Endothelial cell of umbilical vein (primary cell): ENCODE data around the gene USP17L26. TPM values are rescaled to one million over a fixed set of nuclear protein-coding genes. Genes with fewer than 3 reads are reported as not detected.
"Not testable (repeated sequence)": the region's sequence is repeated elsewhere in the genome, so short reads cannot be mapped to it uniquely, and the experiment has no call there.

Experiments
- BruUV-seq: library from RNA; stranded (reverse); fragments of 400-500 nt; replicated peaks from 2 replicates; lab custom pipeline; 2021; lab: Mats Ljungman, UMichigan
- CTCF ChIA-PET: fragments of 300-600, 350-600 bp; sonication (Branson Sonifier 250); formaldehyde crosslinking; loops from one replicate; lab custom pipeline; 2021; ENCODE audit warnings: antibody characterized with exemption, inconsistent platforms; lab: Charles Lee
- POLR2A ChIA-PET: fragments of 300-600, 350-600 bp; sonication (Branson Sonifier 250); formaldehyde crosslinking; loops from one replicate; lab custom pipeline; 2021; ENCODE audit warnings: antibody characterized with exemption, inconsistent platforms; lab: Charles Lee
- DNase-seq: peaks from one replicate; pipeline ENCODE4 v3.0.0-alpha.2; 2011; ENCODE audit warnings: low read depth, low spot score
- FAIRE-seq: peaks from 2 replicates; lab custom pipeline; 2011; peaks lifted over from hg19 to GRCh38; lab: Jason Lieb, UNC
- H2AFZ ChIP-seq: 2 replicates; pipeline ENCODE4 v1.6.0; 2012; ENCODE audit warnings: low read depth, low read length, control low read depth, inconsistent platforms
- H3K27ac ChIP-seq: 2 replicates; pipeline ENCODE4 v1.5.1; 2011; ENCODE audit warnings: low read depth, mild to moderate bottlenecking, control low read depth, low read length, moderate library complexity; ENCODE audit not compliant: insufficient read depth
- H3K27me3 ChIP-seq, 2 experiments: 2 replicates each; pipeline versions ENCODE4 v1.6.0 to v1.6.1; 2011; ENCODE audit warnings: low read length in 2 of 2, mixed read lengths in 1 of 2; ENCODE audit not compliant: control insufficient read depth in 2 of 2, insufficient read depth in 2 of 2
- H3K36me3 ChIP-seq, 2 experiments: 2 replicates in 1 of 2; 3 replicates in 1 of 2; pipeline ENCODE4 v1.5.1; 2011; ENCODE audit warnings: low read length in 2 of 2, mild to moderate bottlenecking in 1 of 2, moderate library complexity in 1 of 2; ENCODE audit not compliant: control insufficient read depth in 2 of 2, insufficient read depth in 2 of 2; ENCODE audit errors: extremely low read depth in 1 of 2
- H3K4me1 ChIP-seq: 3 replicates; pipeline ENCODE4 v1.5.1; 2011; ENCODE audit warnings: mild to moderate bottlenecking, low read length; ENCODE audit not compliant: control insufficient read depth, insufficient read depth; ENCODE audit errors: extremely low read depth
- H3K4me2 ChIP-seq: 2 replicates; pipeline ENCODE4 v1.6.1; 2011; ENCODE audit warnings: low read length, control low read depth, mixed read lengths; ENCODE audit not compliant: insufficient read depth
- H3K4me3 ChIP-seq, 3 experiments: fragments of 200-600 bp in 1 of 3; sonication (generic), shearing (Covaris generic) in 1 of 3; replicated peaks in 1 of 3; 2 replicates each; pipeline ENCODE4 v1.5.1; 2011 to 2016; ENCODE audit warnings: control low read depth in 3 of 3, low read length in 3 of 3, mild to moderate bottlenecking in 2 of 3, inconsistent platforms in 1 of 3, low read depth in 1 of 3, moderate library complexity in 1 of 3; ENCODE audit not compliant: insufficient read depth in 1 of 3
- H3K79me2 ChIP-seq: 2 replicates; pipeline ENCODE4 v1.6.0; 2012; ENCODE audit warnings: low read length, inconsistent platforms; ENCODE audit not compliant: control insufficient read depth, insufficient read depth
- H3K9ac ChIP-seq: replicated peaks from 2 replicates; pipeline ENCODE3; 2011; ENCODE audit warnings: low read length, control low read depth; ENCODE audit not compliant: insufficient read depth; ENCODE audit errors: extremely low read depth
- H3K9me1 ChIP-seq: replicated peaks from 3 replicates; pipeline ENCODE4 v1.6.0; 2011; ENCODE audit warnings: mild to moderate bottlenecking, low read length; ENCODE audit not compliant: control insufficient read depth, insufficient read depth; ENCODE audit errors: extremely low read depth
- H3K9me3 ChIP-seq: replicated peaks from 2 replicates; pipeline ENCODE4 v1.5.1; 2012; ENCODE audit warnings: low read length, inconsistent platforms; ENCODE audit not compliant: control insufficient read depth, insufficient read depth
- H4K20me1 ChIP-seq: replicated peaks from 2 replicates; pipeline ENCODE3; 2011; ENCODE audit warnings: mild to moderate bottlenecking, low read length; ENCODE audit not compliant: control insufficient read depth, insufficient read depth; ENCODE audit errors: extremely low read depth
- GATA2 ChIP-seq: IDR thresholded peaks from 2 replicates; pipeline ENCODE4 v1.7.0; 2011; ENCODE audit warnings: low read depth, mild to moderate bottlenecking, moderate library complexity, mixed read lengths, low read length; ENCODE audit not compliant: insufficient read length, insufficient read depth
- JUN ChIP-seq: IDR thresholded peaks from 2 replicates; pipeline ENCODE4 v1.6.1; 2011; ENCODE audit warnings: borderline replicate concordance, low read depth; ENCODE audit not compliant: insufficient read length, insufficient read depth
- MYC ChIP-seq: IDR thresholded peaks from one replicate; pipeline ENCODE4 v1.6.1; 2011; ENCODE audit warnings: mild to moderate bottlenecking, low read depth, low read length
- POLR2AphosphoS5 ChIP-seq: IDR thresholded peaks from 2 replicates; pipeline ENCODE4 v1.6.1; 2012; ENCODE audit warnings: low read depth, mild to moderate bottlenecking, control low read depth, low read length, moderate library complexity; ENCODE audit not compliant: insufficient read depth
- dilution Hi-C: fragments of 300-500 bp; cut with MboI; formaldehyde crosslinking; loops from one replicate; pipeline ENCODE4 v1.15.0; 2019; ENCODE audit warnings: low sequenced_read_pairs; ENCODE audit not compliant: extremely low pct_ligation_motif_present
- intact Hi-C: fragments of 100-400 bp; cut with micrococcal nuclease; formaldehyde crosslinking; loops from one replicate; pipeline ENCODE4 v1.10.0; 2022
- polyA plus RNA-seq, 4 experiments: library from polyadenylated mRNA; depleted of rRNA in 3 of 4; stranded (reverse) in 3 of 4; unstranded in 1 of 4; fragments of >200 nt; gene quantifications; 2 replicates each; pipeline versions ENCODE4 v1.2.1 to v1.2.3, GENCODE V29; 2011 to 2012; ENCODE audit warnings: missing spikeins in 1 of 4
- total RNA-seq: library from RNA; stranded (reverse); gene quantifications from 2 replicates; pipeline ENCODE4 v1.2.3, GENCODE V29; 2021
- TF ChIP-seq, protein P1 (sequence below), 2 donors: IDR thresholded peaks; 1 replicate in 1 of 2; 2 replicates in 1 of 2; pipeline ENCODE4 v1.5.1; 2011; ENCODE audit warnings: low read length in 2 of 2, mild to moderate bottlenecking in 2 of 2, moderate library complexity in 2 of 2, control low read depth in 1 of 2, inconsistent platforms in 1 of 2, low read depth in 1 of 2; ENCODE audit not compliant: insufficient read depth in 1 of 2; ENCODE audit errors: extremely low read depth in 1 of 2
- TF ChIP-seq, protein P2 (sequence below): IDR thresholded peaks from 2 replicates; pipeline ENCODE4 v1.6.1; 2011; ENCODE audit not compliant: insufficient read depth, insufficient read length

USP17L26 gene
- total and polyA plus RNA-seq, 2 donors (not counting 3 experiments of a cell fraction or from before 2014, with no cell fraction given) = not detected

DNA sequence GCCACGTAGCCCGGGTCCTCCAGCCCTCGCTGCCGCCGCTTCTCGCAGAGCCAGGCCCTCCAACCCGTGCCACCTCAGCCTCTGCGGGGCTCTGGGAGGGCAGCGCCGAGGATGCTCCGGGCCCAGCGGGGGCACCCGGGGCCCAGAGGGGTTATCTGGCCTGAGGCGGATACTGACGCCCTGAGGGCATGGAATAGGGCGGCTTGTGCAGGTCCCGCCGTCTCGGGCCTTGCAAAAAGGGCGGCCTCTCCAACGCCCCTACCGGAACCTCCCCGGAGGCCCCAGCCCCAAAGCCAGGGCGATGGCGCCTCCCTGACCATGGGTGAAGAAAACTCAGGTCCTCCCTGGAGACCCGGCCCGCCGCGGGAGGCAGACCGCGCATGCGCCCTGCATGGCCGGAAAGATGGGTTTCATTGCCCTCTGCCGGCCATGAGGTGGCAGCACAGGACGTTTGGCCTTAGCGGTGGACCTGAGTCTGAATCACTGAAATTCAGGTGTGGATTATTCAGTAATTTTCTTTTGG is 46.6 kb downstream of the USP17L26 start:
- DNase-seq, H3K27me3 ChIP-seq, H3K4me3 ChIP-seq, FAIRE-seq, POLR2A ChIA-PET, H4K20me1 ChIP-seq, H3K9me1 ChIP-seq, BruUV-seq, intact Hi-C loops, H3K27ac ChIP-seq, H3K79me2 ChIP-seq, H3K36me3 ChIP-seq, CTCF ChIA-PET, H3K9ac ChIP-seq, H3K9me3 ChIP-seq, dilution Hi-C loops, H3K4me2 ChIP-seq, H3K4me1 ChIP-seq: not testable (repeated sequence)
- H2AFZ ChIP-seq = peak overlapping the region; percentile 57
- TF ChIP-seq, protein P1, sequence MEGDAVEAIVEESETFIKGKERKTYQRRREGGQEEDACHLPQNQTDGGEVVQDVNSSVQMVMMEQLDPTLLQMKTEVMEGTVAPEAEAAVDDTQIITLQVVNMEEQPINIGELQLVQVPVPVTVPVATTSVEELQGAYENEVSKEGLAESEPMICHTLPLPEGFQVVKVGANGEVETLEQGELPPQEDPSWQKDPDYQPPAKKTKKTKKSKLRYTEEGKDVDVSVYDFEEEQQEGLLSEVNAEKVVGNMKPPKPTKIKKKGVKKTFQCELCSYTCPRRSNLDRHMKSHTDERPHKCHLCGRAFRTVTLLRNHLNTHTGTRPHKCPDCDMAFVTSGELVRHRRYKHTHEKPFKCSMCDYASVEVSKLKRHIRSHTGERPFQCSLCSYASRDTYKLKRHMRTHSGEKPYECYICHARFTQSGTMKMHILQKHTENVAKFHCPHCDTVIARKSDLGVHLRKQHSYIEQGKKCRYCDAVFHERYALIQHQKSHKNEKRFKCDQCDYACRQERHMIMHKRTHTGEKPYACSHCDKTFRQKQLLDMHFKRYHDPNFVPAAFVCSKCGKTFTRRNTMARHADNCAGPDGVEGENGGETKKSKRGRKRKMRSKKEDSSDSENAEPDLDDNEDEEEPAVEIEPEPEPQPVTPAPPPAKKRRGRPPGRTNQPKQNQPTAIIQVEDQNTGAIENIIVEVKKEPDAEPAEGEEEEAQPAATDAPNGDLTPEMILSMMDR (IDR thresholded peaks at IDR 0.05; ENCODE audit: extremely low read depth in 1 of 2, insufficient read depth in 1 of 2, low read depth in 1 of 2, low read length in 2 of 2) = peak in 1 of 2 donors; percentile 20

DNA sequence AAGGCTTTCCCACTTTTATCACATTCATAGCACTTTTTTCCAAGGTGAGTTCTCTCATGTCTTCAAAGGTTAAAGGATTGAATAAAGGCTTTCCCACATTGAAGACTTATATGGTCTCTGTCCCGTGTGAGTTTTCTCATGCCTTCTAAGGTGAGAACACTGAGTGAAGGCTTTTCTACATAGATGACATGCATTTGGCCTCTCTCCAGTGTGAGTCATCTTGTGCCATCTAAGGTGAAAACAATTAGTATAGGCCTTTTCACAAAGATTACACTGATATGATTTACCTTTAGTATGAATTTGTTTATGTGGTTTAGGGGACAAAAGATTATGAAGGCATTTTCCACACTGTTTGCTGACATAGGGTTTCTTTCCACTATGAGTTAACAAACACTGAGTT is 49.7 kb downstream of the USP17L26 start:
- Histone ChIP-seq H3K4me1 (no peaks in the 10 kb centered on the region), H3K9me3 (no peaks in the 10 kb centered on the region), H4K20me1 (no peaks in the 10 kb centered on the region), H3K36me3 (no peaks in the 10 kb centered on the region), H3K9me1 (no peaks in the 10 kb centered on the region), H3K4me2 (no peak overlapping the region), H2AFZ (no peak overlapping the region), H3K4me3 (no peak overlapping the region), H3K27ac (no peak overlapping the region), H3K79me2 (no peaks in the 10 kb centered on the region), H3K27me3 (no peaks in the 10 kb centered on the region), H3K9ac (no peak overlapping the region)
- dilution Hi-C loops = no loop called here
- ChIA-PET CTCF (no interaction called here), POLR2A (no interaction called here)
- intact Hi-C loops = no loop called here
- FAIRE-seq (no peak), DNase-seq (no peak)
- no TSS peak for BruUV-seq
- TF ChIP-seq MYC = no peak
- no peak for TF ChIP-seq POLR2AphosphoS5
- TF ChIP-seq, protein P2, sequence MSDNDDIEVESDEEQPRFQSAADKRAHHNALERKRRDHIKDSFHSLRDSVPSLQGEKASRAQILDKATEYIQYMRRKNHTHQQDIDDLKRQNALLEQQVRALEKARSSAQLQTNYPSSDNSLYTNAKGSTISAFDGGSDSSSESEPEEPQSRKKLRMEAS = no peak
- TF ChIP-seq JUN = no peak
- TF ChIP-seq GATA2 = no peak

Other genes starting within 250 kb of the USP17L26 start
- gene FAM90A26, start 164.2 kb upstream of the USP17L26 start, total RNA-seq = not detected in 2 replicates
- gene FAM90A26, start 164.2 kb upstream of the USP17L26 start, polyA plus RNA-seq = not detected in 2 replicates
- gene USP17L10, start 124.0 kb upstream of the USP17L26 start, total RNA-seq = not detected in 2 replicates
- gene USP17L10, start 124.0 kb upstream of the USP17L26 start, polyA plus RNA-seq = not detected in 2 replicates
- gene USP17L11, start 119.3 kb upstream of the USP17L26 start, total RNA-seq = not detected in 2 replicates
- gene USP17L11, start 119.3 kb upstream of the USP17L26 start, polyA plus RNA-seq = not detected in 2 replicates
- gene USP17L12, start 114.5 kb upstream of the USP17L26 start, total RNA-seq = not detected in 2 replicates
- gene USP17L12, start 114.5 kb upstream of the USP17L26 start, polyA plus RNA-seq = not detected in 2 replicates
- gene USP17L13, start 109.8 kb upstream of the USP17L26 start, total RNA-seq = not detected in 2 replicates
- gene USP17L13, start 109.8 kb upstream of the USP17L26 start, polyA plus RNA-seq = not detected in 2 replicates
- not detected in 2 replicates for gene USP17L15, start 100.3 kb upstream of the USP17L26 start, total RNA-seq
- gene USP17L15, start 100.3 kb upstream of the USP17L26 start, polyA plus RNA-seq = not detected in 2 replicates
- not detected in 2 replicates for gene USP17L17, start 90.8 kb upstream of the USP17L26 start, total RNA-seq
- not detected in 2 replicates for gene USP17L17, start 90.8 kb upstream of the USP17L26 start, polyA plus RNA-seq
- not detected in 2 replicates for gene USP17L18, start 86.0 kb upstream of the USP17L26 start, total RNA-seq
- not detected in 2 replicates for gene USP17L18, start 86.0 kb upstream of the USP17L26 start, polyA plus RNA-seq
- gene USP17L19, start 81.3 kb upstream of the USP17L26 start, total RNA-seq = not detected in 2 replicates
- not detected in 2 replicates for gene USP17L19, start 81.3 kb upstream of the USP17L26 start, polyA plus RNA-seq
- gene USP17L20, start 76.5 kb upstream of the USP17L26 start, total RNA-seq = not detected in 2 replicates
- not detected in 2 replicates for gene USP17L20, start 76.5 kb upstream of the USP17L26 start, polyA plus RNA-seq
- gene USP17L21, start 71.8 kb upstream of the USP17L26 start, total RNA-seq = not detected in 2 replicates
- gene USP17L21, start 71.8 kb upstream of the USP17L26 start, polyA plus RNA-seq = not detected in 2 replicates
- gene USP17L22, start 67.0 kb upstream of the USP17L26 start, total RNA-seq = not detected in 2 replicates
- gene USP17L22, start 67.0 kb upstream of the USP17L26 start, polyA plus RNA-seq = not detected in 2 replicates
- gene USP17L24, start 9.5 kb upstream of the USP17L26 start, total RNA-seq = not detected in 2 replicates
- gene USP17L24, start 9.5 kb upstream of the USP17L26 start, polyA plus RNA-seq = not detected in 2 replicates
- gene USP17L25, start 4.7 kb upstream of the USP17L26 start, total RNA-seq = not detected in 2 replicates
- gene USP17L25, start 4.7 kb upstream of the USP17L26 start, polyA plus RNA-seq = not detected in 2 replicates
- not detected in 2 replicates for gene USP17L5, start 4.7 kb downstream of the USP17L26 start, total RNA-seq
- not detected in 2 replicates for gene USP17L5, start 4.7 kb downstream of the USP17L26 start, polyA plus RNA-seq
- gene USP17L27, start 9.5 kb downstream of the USP17L26 start, total RNA-seq = not detected in 2 replicates
- gene USP17L27, start 9.5 kb downstream of the USP17L26 start, polyA plus RNA-seq = not detected in 2 replicates
- gene USP17L28, start 14.2 kb downstream of the USP17L26 start, total RNA-seq = not detected in 2 replicates
- not detected in 2 replicates for gene USP17L28, start 14.2 kb downstream of the USP17L26 start, polyA plus RNA-seq
- gene USP17L29, start 19.0 kb downstream of the USP17L26 start, total RNA-seq = not detected in 2 replicates
- not detected in 2 replicates for gene USP17L29, start 19.0 kb downstream of the USP17L26 start, polyA plus RNA-seq
- not detected in 2 replicates for gene USP17L30, start 28.5 kb downstream of the USP17L26 start, total RNA-seq
- not detected in 2 replicates for gene USP17L30, start 28.5 kb downstream of the USP17L26 start, polyA plus RNA-seq
- gene DEFB131A, start 109.8 kb downstream of the USP17L26 start, total RNA-seq = not detected in 2 replicates
- not detected in 2 replicates for gene DEFB131A, start 109.8 kb downstream of the USP17L26 start, polyA plus RNA-seq